GM19025 (cell line): ENCODE results near the gene HMCES.
"Not testable (repeated sequence)": the region's sequence is repeated elsewhere in the genome, so short reads cannot be mapped to it uniquely, and the experiment has no call there.

ENCODE experiments used
- ATAC-seq: cut with Tn5 transposase; IDR thresholded peaks from one replicate; pipeline ENCODE4 v1.9.1; 2021; ENCODE audit warnings: mild to moderate bottlenecking, low read depth, moderate library complexity; ENCODE audit not compliant: unreplicated experiment

Gene HMCES

GRCh38 chr3:129256270-129256669, 22.4 kb upstream of the HMCES start:
- no peak for ATAC-seq

DNA sequence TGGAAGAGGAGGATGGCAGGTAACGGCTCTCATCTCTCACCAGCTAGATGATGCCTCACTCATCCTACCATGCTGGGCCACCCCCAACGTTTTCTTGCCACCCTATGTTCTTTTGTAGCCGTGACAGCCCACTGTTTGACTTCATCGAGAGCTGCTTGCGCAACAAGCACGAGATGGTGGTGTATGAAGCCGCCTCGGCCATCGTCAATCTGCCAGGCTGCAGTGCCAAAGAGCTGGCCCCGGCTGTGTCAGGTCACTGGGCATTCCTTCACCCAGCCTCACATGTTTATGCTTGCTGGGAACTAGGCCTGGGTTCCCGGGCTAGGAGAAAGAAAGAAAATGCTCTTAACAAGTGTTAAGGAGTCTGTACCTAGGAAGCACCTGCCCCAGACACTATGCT, 21.1 kb upstream of the HMCES start:
- no peak for ATAC-seq

DNA sequence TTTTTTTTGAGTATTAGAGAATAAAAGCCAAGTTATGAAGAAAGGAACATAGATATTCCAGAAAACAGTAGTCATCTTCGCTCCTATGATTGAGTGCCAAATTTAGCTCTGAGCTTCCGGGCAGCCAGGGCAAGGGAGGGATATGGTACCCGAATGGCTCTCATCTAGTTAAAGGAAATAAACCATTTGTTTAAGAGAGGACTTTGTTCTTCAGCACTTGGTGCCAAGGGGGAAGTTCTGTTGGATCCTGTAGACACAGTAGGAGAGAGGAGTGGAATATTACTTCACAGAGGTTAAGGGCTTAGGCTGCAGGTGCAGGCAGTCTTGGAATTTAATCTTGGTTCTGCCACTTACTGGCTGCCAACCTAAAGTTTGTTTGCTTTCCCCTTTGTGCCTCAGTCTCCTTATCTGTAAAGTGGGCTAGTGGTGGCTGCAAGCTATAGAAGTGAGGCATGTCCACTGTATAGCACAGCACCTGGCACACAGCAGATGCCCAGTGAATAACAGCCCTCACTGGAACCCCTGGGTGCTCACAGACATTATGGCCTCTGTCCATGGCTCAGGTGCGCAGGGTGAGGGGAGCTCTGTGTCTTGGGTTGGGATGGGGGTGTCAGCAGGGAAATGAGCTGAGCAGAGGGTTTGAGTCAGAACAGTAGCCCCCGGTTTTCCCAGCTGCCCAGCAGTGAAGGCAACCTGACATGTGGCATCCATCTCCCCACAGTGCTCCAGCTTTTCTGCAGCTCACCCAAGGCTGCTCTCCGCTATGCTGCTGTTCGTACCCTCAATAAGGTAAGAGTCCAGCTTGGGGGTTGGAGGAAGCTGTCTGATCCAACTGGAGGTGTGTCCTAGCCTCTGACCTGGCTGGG, 18.8 kb upstream of the HMCES start:
- ATAC-seq = no peak

GRCh38 chr3:129260606-129261005, 18.1 kb upstream of the HMCES start:
- no peak for ATAC-seq

- ATAC-seq = no peak
Observed at GRCh38 chr3:129261894-129262293, 16.8 kb upstream of the HMCES start.

- ATAC-seq = no peak
Observed at GRCh38 chr3:129263161-129263910, 15.3 kb upstream of the HMCES start.

GRCh38 chr3:129264994-129265393, 13.7 kb upstream of the HMCES start:
- ATAC-seq = not testable (repeated sequence)

GRCh38 chr3:129266651-129267050, 12.0 kb upstream of the HMCES start:
- ATAC-seq = no peak

DNA sequence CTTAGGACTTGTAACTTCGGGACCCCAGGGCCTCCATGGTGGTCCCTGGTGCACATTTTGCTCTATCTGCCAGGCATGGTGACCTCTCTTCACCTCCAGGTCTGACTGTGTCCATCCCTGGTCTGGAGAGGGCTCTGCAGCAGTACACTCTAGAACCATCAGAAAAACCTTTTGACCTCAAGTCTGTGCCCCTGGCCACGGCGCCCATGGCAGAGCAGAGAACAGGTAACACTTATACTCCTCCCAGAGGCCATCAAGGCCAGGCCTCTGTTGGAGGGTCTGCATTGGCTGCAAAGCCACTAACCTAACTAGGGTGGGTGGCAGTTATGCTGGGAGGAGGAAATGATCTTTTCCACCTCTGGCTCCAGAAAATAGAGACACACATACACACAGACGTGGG, 10.3 kb upstream of the HMCES start:
- no peak for ATAC-seq

GRCh38 chr3:129271674-129272073, 7.0 kb upstream of the HMCES start:
- ATAC-seq = no peak

DNA sequence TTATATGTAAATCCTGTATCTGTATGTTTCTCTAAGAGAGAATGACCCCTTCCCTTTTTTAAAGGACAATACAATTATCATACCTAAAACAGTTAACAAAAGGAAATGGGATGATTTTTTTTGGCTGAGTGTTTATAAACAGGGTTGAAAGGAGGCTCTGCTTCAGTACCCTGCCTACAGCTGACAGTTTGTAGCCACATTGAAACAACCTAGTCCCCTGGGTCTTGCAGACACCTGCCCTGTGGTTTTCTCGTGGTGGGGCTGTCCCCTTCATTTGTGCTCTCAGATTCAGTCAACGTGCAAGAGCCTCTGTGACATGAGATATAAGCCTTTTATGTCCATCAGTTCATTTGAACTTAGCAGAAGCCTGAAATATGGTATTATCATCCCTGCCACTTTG, 2.3 kb upstream of the HMCES start:
- peak; percentile 78 for ATAC-seq

- no peak for ATAC-seq
Observed at GRCh38 chr3:129277829-129278271, 820 bp upstream of the HMCES start.

DNA sequence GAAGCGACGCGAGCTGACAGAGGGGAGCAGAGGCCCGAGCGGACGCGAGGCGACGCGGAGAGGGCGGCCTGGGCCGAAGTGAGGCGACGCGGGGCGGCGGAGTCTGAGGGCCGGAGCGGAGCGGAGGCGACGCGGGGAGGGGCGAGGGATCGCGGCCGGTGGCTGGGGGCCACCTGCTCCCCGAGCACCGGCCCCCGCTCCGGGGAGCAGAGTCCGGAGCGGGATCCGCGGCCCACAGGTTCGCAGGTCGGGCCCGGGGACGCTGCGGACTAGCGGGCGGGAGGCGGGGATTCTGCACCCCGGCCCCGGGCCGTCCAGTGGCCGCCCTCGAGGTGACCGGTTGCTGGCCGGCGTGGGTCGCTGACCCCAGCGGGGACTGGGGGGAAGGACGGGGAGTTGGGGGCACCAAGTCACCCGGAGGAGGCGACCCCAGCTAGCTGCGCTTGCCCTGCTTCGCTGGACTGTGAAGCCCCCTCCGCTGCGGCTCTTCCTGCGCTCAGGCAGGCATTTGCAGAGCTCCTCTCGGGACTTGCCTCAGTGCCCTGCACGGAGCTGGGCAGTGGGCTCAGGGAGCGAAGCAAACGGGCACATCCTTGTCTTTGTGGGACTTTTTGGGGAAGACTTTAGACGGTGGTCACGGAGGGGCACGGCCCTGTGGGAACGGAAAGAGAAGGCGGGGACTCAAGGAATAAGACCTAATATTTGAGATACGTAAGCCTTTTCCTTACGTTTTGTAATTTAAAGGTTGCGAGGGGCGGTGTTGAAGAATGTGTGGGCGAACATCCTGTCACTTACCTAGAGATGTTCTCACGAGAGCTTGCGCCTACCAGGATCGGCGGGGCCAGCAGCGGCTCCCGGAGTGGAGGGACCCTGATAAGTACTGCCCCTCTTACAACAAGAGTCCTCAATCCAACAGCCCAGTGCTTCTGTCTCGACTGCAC, 566 bp downstream of the HMCES start:
- peak; percentile 1 for ATAC-seq

DNA sequence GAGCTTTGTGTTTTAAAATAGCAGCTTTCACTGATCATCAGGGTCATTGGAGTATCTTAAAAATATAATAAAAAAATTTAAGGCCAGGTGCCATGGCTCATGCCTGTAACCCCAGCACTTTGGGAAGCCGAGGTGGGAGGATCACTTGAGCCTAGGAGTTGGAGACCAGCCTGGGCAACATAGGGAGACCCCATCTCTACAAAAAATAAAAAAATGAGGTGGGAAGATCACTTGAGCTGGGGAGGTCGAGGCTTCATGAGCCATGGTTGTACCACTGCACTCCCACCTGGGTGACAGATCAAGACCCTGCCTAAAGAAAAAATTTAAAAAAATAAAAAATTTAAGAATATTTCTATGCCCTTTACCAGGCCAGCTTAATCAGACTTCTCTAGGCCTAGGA, 1.5 kb downstream of the HMCES start:
- ATAC-seq = no peak

DNA sequence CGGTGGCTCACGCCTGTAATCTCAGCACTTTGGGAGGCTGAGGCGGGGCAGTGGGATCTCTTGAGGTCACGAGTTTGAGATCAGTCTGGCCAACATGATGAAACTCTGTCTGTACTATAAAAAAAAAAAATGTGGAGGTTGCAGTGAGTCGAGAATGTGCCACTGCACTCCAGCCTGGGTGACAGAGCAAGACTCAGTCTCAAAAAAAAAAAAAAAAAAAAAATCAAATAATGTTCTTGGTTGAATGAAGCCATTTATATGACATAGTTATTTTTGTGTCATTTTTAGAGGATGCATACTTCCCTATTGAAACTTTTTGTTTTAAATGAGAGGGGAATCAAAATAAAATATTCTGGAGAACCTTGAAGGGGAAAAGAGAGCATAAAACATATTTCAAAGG, 3.1 kb downstream of the HMCES start:
- ATAC-seq = no peak

- peak; percentile 60 for ATAC-seq
Observed at GRCh38 chr3:129282727-129283327, 4.2 kb downstream of the HMCES start.

DNA sequence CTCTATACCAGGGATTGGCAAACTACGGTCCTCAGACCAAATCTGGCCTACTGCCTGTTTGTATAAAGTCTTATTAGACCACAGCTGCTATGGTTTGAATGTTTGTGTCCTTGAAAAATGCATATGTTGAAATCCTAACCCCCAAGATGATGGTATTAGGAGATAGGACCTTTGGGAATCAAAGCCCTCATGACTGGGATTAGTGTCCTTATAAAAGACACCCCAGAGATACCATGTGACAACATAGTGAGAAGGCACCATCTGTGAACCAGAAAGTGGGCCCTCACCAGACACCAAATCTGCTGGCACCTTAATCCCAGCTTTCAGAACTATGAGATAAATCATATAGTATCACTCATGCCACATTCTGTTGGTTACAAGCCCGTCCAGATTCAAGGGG, 7.4 kb downstream of the HMCES start:
- no peak for ATAC-seq

- ATAC-seq = no peak
Observed at GRCh38 chr3:129288446-129288845, 9.8 kb downstream of the HMCES start.

GRCh38 chr3:129289201-129289921, 10.7 kb downstream of the HMCES start:
- ATAC-seq = no peak
